ENCODE measurements around the gene PTDSS2.
"Not testable (repeated sequence)": the region's sequence is repeated elsewhere in the genome, so short reads cannot be mapped to it uniquely, and the experiment has no call there.

PTDSS2 gene

DNA sequence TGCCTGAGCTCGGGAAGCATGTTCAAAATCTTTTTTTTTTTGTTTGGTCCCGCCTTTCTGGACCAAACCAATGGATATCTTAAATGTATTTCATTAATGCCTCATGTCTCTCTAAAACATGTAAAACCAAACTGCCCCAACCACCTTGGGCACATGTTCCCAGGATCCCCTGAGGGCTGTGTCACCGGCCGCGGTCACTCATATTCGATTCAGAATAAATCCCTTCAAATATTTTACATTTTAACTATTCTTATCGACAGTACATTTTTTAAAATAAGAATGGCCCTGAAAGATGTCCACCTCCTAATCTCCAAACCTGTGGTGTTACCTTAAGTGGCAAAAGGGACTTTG, 54.9 kb downstream of the PTDSS2 start:
- DNase-seq (ENCODE audit: low read depth): no peak

DNA sequence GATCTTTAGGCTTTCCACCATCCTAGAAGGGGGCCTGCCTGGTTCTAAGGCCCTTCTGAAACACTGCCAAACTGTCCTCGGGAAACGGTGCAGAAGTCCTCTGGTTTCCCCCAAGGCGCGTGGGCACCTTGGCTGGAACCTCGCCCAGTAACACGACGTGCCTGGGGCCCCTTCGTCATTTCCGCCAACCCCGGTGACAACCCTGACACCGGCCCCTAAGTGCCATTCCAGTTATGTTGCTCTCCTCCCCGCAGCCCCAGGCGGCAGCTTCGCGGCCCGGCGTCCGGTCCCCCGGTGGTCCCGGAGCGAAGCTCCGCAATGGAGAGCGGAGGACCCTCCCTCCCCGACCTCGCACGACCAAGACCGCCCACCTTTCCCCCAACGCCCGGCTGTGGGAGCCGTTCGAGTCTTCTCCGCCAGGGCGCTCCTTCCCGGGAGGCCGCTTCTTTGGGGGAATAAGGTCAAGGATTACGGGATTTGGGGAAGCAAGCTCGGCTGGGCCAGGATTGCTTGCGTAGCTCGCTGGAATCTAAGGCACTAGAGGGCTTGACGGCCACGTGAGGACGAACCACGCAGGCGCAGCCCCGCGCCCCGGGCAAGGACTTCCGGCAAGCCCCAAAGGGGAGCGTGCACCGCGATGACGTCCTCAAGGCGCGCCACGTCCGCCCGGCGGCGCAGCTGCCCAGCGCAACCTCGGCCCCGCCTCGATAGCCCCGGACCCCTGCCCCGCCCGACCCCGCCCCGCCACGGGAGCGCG, 56.3 kb downstream of the PTDSS2 start:
- peak; percentile 97 for DNase-seq (ENCODE audit: low read depth)

DNA sequence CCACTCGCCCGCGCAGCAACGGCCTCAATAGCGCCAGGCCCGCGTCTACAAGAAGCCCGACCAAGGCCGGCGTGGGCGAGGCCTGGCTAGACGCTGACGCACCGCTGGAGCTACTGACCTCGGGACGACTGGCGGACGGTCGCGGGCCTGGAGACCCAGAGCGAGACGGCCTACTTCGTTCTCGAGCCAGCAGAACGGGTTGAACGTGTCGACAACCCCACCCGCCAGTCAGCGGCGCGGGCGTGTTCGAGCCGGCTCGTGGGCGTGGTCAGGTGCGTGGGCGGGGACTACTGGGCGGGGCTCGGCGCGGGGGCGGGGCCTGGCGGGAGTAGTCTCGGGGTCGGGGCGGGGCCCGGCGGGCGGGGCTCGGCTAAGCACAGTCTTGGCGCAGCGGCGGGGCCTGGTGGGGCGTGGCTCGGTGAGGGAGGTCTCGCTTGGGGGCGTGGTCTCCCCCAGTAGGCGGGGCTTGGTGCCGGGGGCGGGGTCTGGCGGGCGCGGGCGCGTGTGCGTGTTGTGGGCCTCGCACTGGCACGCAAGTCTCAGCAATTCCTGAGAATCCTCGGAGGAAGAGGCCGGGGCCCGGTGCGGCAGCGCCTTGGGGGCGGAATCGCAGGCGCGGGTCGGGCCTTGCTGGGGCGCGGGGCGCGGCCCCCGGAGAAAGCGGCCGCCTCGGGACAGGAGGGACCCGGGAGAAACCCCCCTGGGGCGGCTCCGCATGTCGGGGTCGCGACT, 57.1 kb downstream of the PTDSS2 start, which contains the start of gene RNH1:
TSS of gene RNH1 (minus strand) at position 248 of the 732 bp plus-strand sequence. CDS start 5,080 bp downstream, outside the sequence.
- peak; percentile 98 for DNase-seq (ENCODE audit: low read depth)

DNA sequence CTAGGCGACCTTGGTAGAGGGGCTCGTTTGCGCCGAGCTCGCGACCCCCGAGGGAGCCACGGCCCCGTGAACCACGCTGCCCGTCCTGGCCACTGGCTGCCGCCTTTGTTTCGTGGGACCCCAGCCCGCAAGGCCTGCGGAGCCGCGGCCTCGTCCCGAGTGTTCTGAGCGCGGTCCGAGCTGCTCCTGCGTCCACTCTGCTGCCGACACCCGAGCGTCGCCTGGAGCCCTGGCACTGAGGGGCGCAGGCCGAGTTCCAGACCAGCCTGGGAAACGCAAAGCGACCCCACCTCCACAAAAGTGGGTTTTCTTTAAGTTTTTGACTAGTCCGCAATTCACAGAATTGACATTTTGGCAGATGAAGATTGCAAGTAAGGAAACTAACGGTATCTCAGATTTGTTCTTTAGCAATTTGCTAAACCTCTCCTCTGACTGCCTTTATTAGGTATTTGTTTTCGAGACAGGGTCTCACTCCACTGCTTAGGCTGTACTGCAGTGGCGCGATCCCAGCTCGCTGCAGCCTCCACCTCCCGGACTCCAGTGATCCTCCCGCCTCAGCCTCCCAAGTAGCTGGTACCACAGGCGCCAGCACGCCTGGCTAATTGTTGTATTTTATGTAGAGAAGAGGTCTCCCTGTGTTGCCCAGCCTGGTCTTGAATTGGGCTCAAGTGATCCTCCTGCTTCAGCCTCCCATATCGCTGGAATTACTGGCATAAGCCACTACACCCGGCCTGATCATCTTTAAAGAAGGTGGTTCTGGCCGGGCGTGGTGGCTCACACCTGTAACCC, 57.8 kb downstream of the PTDSS2 start:
- DNase-seq (ENCODE audit: low read depth): no peak

DNA sequence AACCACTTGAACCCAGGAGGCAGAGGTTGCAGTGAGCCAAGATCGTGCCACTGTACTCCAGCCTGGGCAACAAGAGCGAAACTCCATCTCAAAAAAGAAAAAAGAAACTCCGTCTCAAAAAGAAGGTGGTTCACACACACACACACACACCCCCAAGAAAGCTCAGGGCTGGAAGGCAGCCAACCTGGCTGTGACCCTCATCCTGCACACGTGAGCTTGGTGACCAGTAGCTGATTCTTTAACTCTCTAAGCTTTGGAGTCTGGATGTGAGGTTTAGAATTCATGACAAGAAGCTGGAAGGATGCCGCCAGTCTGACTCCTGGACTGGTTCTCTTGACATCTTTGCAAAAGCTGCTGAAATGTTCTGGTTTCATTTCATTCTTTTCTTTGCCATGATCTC, 58.9 kb downstream of the PTDSS2 start:
- DNase-seq (ENCODE audit: low read depth): no peak

DNA sequence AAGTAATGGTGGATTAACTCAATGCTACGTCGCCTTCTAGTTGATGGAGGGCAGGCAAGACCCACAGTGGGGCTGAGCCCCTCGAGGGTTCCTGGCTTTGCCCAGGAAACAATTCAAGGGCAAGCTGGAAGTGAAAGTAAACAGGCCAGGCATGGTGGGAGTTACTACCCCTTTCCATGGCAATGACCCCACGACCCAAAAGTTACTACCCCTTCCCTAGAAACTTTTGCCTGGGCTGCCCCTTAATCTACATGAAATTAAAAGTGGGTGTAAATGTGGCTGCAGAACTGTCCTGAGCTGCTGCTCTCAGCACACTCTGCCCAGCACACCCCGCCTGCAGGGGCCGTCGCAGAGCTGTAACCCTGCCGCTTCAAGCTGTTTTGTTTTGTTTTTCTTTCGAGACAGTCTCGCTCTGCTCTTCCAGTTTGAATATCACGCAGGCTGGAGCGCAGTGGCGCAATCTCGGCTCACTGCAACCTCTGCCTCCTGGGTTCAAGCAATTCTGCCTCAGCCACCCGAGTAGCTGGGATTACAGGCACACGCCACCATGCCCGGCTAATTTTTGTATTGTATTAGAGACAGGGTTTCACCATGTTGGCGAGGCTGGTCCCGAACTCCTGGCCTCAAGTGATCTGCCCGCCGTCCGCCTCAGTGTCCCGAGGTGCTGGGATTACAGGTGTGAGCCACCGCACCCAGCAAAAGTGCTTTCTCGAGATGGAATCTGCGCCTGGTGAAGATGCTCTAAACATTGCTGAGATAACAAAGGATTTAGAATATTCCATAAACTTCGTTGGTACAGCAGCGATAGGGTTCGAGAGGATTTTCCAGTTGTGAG, 62.9 kb downstream of the PTDSS2 start:
- DNase-seq (ENCODE audit: low read depth): no peak

DNA sequence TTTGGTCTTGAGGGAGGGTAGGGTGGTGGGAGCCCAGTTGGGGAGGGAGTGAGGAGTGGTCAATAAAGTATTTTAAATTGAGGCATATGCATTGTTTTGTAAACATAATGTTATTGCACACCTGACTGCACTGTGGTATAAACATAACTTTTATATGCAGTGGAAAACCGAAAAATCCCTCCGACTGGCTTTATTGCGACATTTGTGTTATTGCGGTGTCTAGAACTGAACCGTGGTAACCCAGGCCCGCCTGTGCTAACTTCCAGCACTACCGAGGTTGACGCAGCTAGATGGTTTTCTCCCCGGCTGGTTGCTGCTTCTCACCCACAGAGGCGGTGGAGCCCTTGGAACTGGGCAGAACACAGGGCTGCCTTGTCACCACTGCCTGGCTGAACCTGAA, 64.5 kb downstream of the PTDSS2 start:
- no peak for DNase-seq (ENCODE audit: low read depth)

DNA sequence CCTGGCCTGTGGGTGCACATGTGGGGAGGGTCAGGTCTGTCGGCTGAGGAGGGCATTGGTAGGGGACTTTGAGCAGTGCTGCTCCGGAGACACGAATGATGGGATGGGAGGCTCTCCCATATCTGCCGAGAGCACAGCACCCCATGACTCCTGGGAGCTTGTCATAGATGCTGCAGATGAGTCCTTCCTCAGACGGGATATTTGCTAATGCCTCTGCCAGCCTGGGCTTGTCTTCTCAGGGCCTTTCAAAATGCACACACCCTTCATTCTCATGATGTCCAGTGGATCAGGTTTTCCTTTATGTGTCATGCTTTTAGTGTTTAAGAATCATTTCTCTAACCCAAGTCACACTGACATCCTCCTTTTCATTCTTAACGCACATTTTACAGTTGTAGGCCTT, 65.1 kb downstream of the PTDSS2 start:
- no peak for DNase-seq (ENCODE audit: low read depth)

DNA sequence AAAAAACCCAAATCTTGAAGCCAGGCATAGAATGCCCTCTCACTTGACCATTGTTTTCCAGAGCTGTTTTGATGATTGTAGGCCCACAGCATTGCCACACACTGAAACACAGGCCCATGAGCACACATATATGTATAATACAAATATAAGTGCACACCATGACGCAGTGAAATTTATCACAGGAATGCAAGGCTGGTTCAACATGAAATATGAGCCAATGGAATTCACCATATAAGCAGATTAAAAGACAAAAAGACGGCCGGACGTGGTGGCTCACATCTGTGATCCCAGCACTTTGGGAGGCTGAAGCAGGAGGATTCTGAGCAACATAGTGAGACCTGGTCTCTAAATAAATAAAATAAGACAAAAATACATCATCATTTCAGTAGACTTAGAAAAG, 66.3 kb downstream of the PTDSS2 start:
- no peak for DNase-seq (ENCODE audit: low read depth)

DNA sequence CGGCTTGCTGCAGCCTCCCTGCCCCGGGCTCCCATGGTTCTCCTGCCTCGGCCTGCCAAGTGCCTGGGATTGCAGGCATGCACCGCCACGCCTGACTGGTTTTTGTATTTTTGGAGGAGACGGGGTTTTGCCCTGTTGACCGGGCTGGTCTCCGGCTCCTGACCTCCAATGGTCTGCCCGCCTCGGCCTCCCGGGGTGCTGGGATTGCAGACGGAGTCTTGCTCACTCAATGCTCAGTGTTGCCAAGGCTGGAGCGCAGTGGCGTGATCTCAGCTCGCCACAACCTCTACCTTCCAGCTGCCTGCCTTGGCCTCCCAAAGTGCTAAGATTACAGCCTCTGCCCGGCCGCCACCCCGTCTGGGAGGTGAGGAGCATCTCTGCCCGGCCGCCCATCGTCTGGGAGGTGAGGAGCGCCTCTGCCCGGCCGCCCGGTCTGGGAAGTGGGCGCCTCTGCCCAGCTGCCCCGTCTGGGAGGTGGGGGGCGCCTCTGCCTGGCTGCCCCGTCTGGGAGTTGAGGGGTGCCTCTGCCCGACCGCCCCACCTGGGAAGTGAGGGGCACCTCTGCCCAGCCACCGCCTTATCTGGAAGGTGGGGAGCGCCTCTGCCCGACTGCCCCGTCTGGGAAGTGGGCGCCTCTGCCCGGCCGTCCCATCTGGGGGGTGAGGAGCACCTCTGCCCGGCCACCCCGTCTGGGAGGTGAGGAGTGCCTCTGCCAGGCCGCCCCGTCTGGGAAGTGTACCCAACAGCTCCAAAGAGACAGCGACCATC, 67.0 kb downstream of the PTDSS2 start:
- not testable (repeated sequence) for DNase-seq (ENCODE audit: low read depth)

DNA sequence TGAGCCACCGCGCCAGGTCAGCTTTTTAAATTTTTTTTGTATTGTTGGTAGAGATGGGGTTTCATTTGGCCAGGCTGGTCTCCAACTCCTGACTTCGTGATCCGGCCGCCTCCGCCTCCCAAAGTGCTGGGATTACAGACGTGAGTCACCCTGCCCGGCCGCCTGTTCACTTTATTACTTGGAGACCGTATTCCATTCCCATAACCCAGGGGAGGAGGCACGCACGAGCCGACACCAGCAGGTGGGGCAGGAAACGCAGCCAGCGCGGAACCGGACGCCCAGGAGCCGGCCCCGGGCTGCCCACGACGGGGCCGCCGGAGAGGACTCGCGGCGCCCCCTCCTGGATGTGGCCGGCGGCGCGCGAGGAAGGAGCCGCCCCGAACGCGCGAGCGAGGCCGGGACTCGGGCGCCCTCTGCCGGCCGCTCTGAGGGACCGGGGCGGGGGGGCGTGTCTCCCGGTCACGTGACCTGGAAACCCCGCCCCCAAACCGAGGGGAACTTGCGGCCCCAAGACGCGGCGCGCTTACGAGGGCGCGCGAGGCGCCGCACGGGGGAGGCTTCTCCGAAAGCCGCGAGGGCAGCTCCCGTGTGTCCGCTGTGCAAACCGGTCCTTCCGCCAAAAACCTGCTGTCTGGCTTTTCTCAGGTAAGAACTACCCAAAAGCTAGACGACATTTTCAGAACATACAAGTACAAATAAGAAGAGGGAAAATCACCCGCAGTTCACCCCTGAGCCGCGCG, 68.6 kb downstream of the PTDSS2 start:
- peak; percentile 73 for DNase-seq (ENCODE audit: low read depth)

DNA sequence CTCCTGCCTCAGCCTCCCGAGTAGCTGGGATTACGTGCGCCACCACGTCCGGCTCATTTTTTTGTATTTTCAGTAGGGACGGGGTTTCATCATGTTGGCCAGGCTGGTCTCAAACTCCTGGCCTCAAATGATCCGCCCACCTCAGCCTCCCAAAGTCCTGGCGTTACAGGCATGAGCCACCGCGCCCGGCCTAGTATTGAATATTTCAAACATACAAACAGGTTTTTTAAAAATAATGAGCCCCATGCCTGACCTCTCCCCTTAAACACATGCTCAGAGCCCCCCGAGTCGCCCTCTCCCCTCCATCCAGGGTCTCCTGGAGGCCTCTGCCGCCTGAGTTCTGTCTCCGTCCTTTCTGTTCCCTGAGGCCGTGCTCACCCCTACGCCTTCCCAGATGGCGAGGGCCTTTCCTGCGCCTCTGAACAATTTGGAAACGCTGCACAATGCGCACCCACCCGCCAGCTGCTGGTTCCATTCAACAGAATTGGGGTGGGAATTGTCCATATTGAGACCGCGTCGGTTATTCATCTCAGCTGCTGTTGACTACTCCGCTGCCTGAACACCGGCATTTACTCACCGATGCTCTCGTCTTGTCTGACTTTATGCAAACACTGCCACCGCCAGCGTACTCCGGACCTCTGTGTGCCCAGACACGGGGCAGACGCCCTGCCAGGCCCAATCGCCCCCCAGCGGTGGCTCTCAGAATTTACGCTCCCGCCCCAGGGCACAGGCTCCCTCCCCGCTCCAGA, 70.5 kb downstream of the PTDSS2 start:
- DNase-seq (ENCODE audit: low read depth): no peak

DNA sequence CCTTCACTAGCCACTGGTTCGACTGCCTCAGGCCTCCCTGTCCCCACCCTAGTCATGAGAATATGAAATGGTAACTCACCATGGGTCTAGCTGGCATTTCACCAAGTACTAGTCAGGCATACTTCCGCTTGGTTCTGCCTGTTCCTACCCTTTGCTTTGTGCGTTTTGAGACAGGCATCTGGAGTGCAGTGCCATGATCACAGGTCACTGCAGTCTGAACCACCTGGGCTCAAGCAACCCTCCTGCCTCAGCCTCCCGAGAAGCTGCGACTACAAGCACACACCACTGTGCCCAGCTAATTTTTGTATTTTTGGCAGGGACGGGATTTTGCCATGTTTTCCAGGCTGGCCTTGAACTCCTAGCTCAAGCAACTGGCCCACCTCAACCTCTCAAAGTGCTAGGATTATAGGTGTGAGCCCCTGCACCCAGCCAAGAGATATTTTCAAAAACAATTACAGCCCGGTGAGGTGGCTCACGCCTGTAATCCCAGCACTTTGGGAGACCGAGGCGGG, 71.2 kb downstream of the PTDSS2 start:
- no peak for DNase-seq (ENCODE audit: low read depth)

DNA sequence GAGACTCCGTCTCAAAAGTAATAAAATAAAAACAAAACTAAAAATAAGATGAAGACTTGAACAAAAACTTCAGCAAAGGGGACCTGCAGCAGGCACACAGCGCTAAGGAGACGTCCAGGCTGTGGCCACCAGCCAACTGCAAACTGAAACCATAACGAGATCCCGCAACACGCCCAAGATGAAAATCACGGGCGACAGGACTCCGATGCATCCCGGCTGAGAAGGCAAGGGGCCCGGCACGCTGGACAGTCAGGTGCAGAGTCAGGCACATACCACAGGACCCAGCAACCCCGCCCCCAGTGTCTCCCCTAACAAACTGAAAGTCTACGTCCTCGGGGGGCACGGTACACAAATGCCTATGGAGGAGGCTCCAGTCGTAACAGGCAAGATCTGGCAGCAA, 76.1 kb downstream of the PTDSS2 start:
- no peak for DNase-seq (ENCODE audit: low read depth)

DNA sequence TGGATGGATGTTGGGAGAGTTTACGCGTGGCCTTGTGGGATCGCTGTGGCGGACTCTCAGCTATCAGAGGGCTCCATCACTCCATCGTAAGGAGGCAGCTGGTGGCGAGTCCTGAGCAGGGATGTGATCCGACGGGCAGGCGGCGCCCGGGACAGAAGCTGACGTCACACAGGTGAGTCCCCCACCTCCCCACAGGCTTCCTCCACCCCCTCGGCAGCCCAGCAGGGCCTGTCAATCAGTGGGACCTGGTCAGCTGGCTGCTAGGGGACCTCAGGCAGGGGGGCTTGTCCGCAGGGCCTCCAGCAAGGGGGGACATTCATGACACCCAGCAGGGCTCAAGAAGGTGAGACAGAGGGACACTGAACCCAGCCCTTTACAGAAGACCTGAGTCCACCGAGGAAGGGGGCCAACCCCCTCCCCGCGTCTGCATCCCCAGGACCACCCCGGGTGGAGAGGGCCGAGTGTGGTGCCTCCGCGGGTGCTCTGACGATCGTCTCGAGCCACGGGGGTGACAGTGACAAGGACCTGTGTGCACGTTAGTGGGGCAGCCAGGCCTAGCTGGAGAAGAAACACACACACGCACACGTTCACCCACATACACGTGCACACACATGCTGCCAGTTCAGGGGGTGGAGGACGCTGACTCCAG, 78.2 kb downstream of the PTDSS2 start:
- no peak for DNase-seq (ENCODE audit: low read depth)

DNA sequence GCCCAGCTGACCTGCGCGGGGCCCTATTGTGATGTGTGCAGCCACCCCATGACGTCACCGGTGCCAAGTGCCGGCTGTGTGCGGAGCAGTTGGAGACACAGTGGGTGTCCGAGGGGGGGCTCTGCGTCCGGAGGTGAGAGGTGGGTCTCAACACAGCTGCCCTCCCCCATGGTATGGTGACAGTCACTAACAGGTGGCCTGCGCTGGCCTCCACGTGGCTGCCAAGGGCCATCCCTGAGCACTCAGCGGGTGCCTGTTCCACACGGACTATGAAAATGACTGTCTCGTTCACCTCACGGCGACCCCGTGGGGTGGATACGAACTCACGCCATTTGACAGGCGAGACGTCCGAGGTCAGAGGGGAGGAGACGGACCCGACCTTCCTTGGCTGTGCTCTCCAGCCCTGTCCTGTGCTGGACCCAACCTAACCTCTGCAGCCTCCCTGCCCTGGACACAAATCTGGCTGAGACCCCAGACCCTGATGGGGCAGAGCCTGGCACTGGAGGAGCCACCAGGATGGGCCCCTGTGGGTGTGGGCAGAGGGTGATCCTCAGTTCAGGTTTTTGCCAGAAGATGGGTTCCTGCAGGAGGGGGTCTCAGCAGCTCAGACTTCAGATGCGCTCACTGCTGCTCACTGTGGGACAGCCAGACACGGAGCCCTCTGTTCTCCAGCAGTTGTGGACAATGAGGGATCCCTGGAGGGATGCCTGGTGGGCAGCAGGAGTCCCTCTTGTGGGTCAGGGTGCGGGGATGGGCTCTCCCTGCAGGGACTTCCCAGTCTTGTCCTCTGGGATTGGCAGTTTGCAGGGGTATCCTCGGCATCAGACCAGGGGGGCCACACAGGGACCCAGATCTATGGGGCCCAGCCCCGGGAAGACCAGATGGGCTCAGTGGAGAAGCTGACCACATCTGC, 79.0 kb downstream of the PTDSS2 start:
- DNase-seq (ENCODE audit: low read depth): no peak

DNA sequence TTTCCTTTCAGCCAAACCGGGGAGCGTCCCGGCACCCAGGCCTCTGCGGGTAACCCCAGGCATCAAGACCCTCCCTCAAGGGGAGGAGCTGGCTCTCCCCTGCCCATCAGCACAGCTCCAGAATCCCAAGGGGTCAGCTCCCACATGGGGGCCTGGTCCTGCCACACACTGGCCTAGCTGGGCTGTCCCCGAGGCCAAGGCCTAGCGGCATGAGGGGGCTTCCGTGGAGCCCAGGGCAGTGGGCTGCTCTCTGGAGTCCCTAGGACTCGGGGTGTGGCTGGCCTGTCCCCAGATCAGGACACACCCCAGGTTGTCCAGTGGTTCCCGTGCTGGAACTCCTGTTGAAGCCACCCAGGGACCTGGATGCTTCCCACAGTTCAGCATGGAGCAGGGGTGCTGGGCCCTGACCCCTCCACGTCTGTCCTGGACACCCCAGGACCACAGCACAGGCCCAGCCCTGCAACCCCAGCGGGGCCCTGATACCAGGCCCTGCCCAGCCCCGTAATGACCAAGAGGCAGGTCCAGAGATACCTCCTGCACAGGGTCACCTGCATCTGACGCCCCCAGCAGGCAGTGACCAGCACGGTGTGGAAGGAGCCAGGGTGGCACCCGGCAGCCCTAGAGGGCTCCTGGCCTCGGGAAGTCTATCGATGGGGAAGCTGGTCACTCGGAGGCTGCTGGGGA, 79.8 kb downstream of the PTDSS2 start:
- no peak for DNase-seq (ENCODE audit: low read depth)

Measured in stimulated activated CD8-positive, alpha-beta memory T cell treated with anti-CD3 and anti-CD28 coated beads, Interleukin-7, amount 100 ng/mL, for 24 hours (primary cell).